Sigmoid colon (tissue), 7 donors: ENCODE results near the gene RHOA. TPM values are rescaled to one million over a fixed set of nuclear protein-coding genes. Genes with fewer than 3 reads are reported as not detected.

Source experiments
- DNase-seq: peaks from one replicate; pipeline ENCODE4 v3.0.0-alpha.2; 2019
- H3K27ac ChIP-seq, 4 donors: fragments of 200-600 bp; sonication (generic); one replicate each; pipeline ENCODE4 v1.5.1; 2016 to 2019; ENCODE audit warnings: mild to moderate bottlenecking in 1 of 4
- H3K27me3 ChIP-seq, 3 donors: fragments of 200-600 bp; sonication (generic); one replicate each; pipeline ENCODE4 v1.5.1; 2019; ENCODE audit warnings: mild to moderate bottlenecking in 1 of 3
- H3K36me3 ChIP-seq, 4 donors: fragments of 200-600 bp; sonication (generic); one replicate each; pipeline ENCODE4 v1.5.1; 2016 to 2019
- H3K4me1 ChIP-seq, 4 donors: fragments of 200-600 bp; sonication (generic); one replicate each; pipeline ENCODE4 v1.5.1; 2017 to 2019
- H3K4me3 ChIP-seq, 4 donors: fragments of 200-600 bp; sonication (generic); one replicate each; pipeline ENCODE4 v1.5.1; 2017 to 2019; ENCODE audit warnings: mild to moderate bottlenecking in 2 of 4, moderate library complexity in 1 of 4
- H3K9me3 ChIP-seq, 4 donors: fragments of 200-600 bp in 3 of 4; sonication (generic) in 3 of 4; one replicate each; pipeline versions ENCODE4 v1.5.1 to v1.6.1; 2013 to 2019
- CTCF ChIP-seq, 4 experiments: fragments of 450-650 bp in 3 of 4; fragments of 200-600 bp in 1 of 4; IDR thresholded peaks; one replicate each; pipeline ENCODE4 v1.5.1; 2016 to 2019; ENCODE audit warnings: antibody characterized with exemption in 4 of 4, mild to moderate bottlenecking in 3 of 4, moderate library complexity in 2 of 4
- EP300 ChIP-seq, 4 donors: sonication (generic); formaldehyde crosslinking; IDR thresholded peaks; one replicate each; pipeline ENCODE4 v1.6.1; 2017; ENCODE audit warnings: antibody characterized with exemption in 4 of 4
- POLR2A ChIP-seq, 2 donors: fragments of 450-650 bp; IDR thresholded peaks; one replicate each; pipeline ENCODE4 v1.6.1; 2016; ENCODE audit warnings: antibody characterized with exemption in 2 of 2, mild to moderate bottlenecking in 2 of 2, moderate library complexity in 2 of 2
- POLR2AphosphoS5 ChIP-seq, 4 donors: sonication (generic); formaldehyde crosslinking; IDR thresholded peaks; one replicate each; pipeline ENCODE4 v1.6.1; 2017; ENCODE audit warnings: antibody characterized with exemption in 4 of 4
- WGBS, 2 donors: extraction: QIAGEN DNeasy Blood & Tissue Kit; methylation state at CpG; one replicate each; pipeline ENCODE4 v1.1.7; 2013; 5-methylcytosine and 5-hydroxymethylcytosine counted together
- intact Hi-C: fragments of 100-400 bp; cut with DNase I; formaldehyde crosslinking; loops from one replicate; pipeline ENCODE4 v1.15.1; 2023
- polyA plus RNA-seq, 3 donors: library from polyadenylated mRNA; stranded (reverse); fragments of 200-250 nt; gene quantifications; one replicate each; pipeline ENCODE4 v1.2.3, GENCODE V29; 2013
- total RNA-seq, 4 donors: library from RNA; depleted of rRNA; stranded (reverse); fragments of >200 nt; gene quantifications; one replicate each; pipeline ENCODE4 v1.1.0, GENCODE V29; 2016
- donor health status: healthy with polysubstance abuse.
- donor health status: Bipolar disorder and iron deficiency.
- donor health status: healthy.

The RHOA gene
- total RNA-seq (100 to 1,000 TPM; 369 to 440 (median 416) TPM), polyA plus RNA-seq (100 to 1,000 TPM; 384 to 516 (median 451) TPM)

- intact Hi-C loops: loop anchor here (1.0 to 5.0 kb wide), 5 partner anchors 17 to 318 kb away; partner anchors contain the start of genes GPX1, NICN1, QRICH1 and USP4
- Histone ChIP-seq H3K4me3 (peak within 1 kb of the TSS; percentile 69 to 95 (median 74)), H3K27ac (peak within 1 kb of the TSS; percentile 95 to 99 (median 98)), H3K4me1 (peaks cover 0 to 73% (median 50%) of the 10 kb centered on the region in 4 donors), H3K36me3 (peaks cover 0 to 25% (median 0%) of the 10 kb centered on the region in 4 donors), H3K9me3 (no peaks in the 10 kb centered on the region), H3K27me3 (no peaks in the 10 kb centered on the region)
- DNase-seq: peak; percentile 100
- no peak for TF ChIP-seq CTCF (IDR thresholded peaks at IDR 0.05)
- TF ChIP-seq POLR2AphosphoS5 (IDR thresholded peaks at IDR 0.05): peak; percentile 98 to 99 (median 98)
- TF ChIP-seq EP300 (IDR thresholded peaks at IDR 0.05): peak in 1 of 4 donors; percentile 80
- TF ChIP-seq POLR2A (IDR thresholded peaks at IDR 0.05): peak; percentile 93 to 96
- WGBS, 2 donors: 0% methylated on average over 62 of the region's 62 CpGs
Observed at GRCh38 chr3:49411968-49412631, at the start of gene RHOA, which contains the start of gene TCTA. Gene RHOA (minus strand): TSS chr3:49411976. CDS start chr3:49375589, 36,387 bp downstream. Gene TCTA (plus strand): TSS chr3:49412423. CDS start chr3:49412427, 4 bp downstream.

DNA sequence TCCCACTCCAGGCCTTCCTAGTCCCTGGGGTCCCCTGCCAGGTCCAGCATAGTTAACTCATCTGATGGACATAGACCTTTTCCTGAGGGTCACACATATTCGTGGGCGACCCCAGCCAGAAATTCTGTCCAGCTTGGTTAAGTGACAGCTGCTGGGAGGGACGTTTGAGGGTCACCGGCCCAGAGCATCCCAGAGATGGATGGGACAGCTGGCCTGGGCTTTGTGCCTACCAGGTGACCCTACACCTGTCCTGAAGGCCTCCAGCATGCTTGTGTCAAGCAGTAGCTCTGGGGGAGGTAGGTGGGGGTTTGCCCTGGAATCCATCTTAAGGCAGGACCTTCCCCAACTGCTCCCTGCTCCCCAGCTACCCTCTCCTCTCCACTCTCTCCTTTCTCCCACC, 49.2 kb upstream of the RHOA start:
- intact Hi-C loops: no loop called here
- H3K9me3 ChIP-seq: no peaks in the 10 kb centered on the region
- WGBS, 2 donors: 89 to 91% methylated on average over 4 of the region's 4 CpGs

GRCh38 chr3:49460188-49460890, 48.6 kb upstream of the RHOA start:
- Histone ChIP-seq H3K27me3 (no peaks in the 10 kb centered on the region), H3K27ac (no peak overlapping the region), H3K36me3 (no peaks in the 10 kb centered on the region), H3K4me1 (peaks cover 0 to 14% (median 9%) of the 10 kb centered on the region in 4 donors), H3K4me3 (no peak overlapping the region), H3K9me3 (no peaks in the 10 kb centered on the region)
- TF ChIP-seq POLR2A (IDR thresholded peaks at IDR 0.05): no peak
- no peak for TF ChIP-seq CTCF (IDR thresholded peaks at IDR 0.05)
- TF ChIP-seq POLR2AphosphoS5 (IDR thresholded peaks at IDR 0.05): no peak
- no peak for TF ChIP-seq EP300 (IDR thresholded peaks at IDR 0.05)
- no peak for DNase-seq
- intact Hi-C loops: no loop called here
- WGBS, 2 donors: 90 to 97% methylated on average over 2 of the region's 2 CpGs

More for the DNA sequence above, 49.2 kb upstream of the RHOA start:
- no peak overlapping the region for H3K4me3 ChIP-seq
- H3K27me3 ChIP-seq: no peaks in the 10 kb centered on the region
- H3K4me1 ChIP-seq: peaks cover 0 to 14% (median 9%) of the 10 kb centered on the region in 4 donors
- no peak for DNase-seq
- TF ChIP-seq POLR2A (IDR thresholded peaks at IDR 0.05) (no peak), POLR2AphosphoS5 (IDR thresholded peaks at IDR 0.05) (no peak), CTCF (IDR thresholded peaks at IDR 0.05) (no peak), EP300 (IDR thresholded peaks at IDR 0.05) (no peak)
- H3K27ac ChIP-seq: no peak overlapping the region
- no peaks in the 10 kb centered on the region for H3K36me3 ChIP-seq

DNA sequence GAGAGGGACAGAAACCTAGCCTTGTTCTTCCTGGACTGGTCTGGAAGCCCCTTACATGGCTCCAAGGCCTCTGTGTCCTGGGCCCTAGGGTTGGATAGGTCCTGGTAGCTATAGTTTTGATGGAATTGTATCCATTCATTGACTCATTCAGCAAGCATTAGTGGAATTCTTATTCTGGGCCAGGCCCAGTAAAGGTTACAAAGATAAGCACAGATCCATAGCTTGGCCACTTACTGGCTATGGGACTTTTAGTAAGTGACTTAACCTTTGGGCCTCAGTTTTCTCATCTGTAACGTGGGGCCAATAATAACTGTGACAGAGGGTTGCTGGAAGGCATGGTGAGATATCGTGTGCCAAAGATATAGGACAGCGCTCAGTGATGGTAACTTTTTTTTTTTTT, 44.7 kb upstream of the RHOA start:
- Histone ChIP-seq H3K36me3 (no peaks in the 10 kb centered on the region), H3K4me3 (no peak overlapping the region), H3K4me1 (peaks cover 0 to 10% (median 2%) of the 10 kb centered on the region in 4 donors), H3K9me3 (no peaks in the 10 kb centered on the region), H3K27ac (no peak overlapping the region), H3K27me3 (no peaks in the 10 kb centered on the region)
- 96 to 98% methylated on average over 3 of the region's 3 CpGs for WGBS, 2 donors
- intact Hi-C loops: no loop called here
- DNase-seq: no peak
- no peak for TF ChIP-seq CTCF (IDR thresholded peaks at IDR 0.05)
